HEK293T (cell line): ENCODE data around the gene CD96.

Source experiments
- ARNT ChIP-seq: fragments of 450-650 bp; IDR thresholded peaks from 2 replicates; pipeline ENCODE4 v1.6.1; 2017; ENCODE audit warnings: mild to moderate bottlenecking
- CTBP1 ChIP-seq: fragments of 450-650 bp; IDR thresholded peaks from 2 replicates; pipeline ENCODE4 v1.6.1; 2016; ENCODE audit warnings: borderline replicate concordance
- FOXK2 ChIP-seq: fragments of 450-650 bp; IDR thresholded peaks from 2 replicates; pipeline ENCODE4 v1.6.1; 2016; ENCODE audit warnings: mild to moderate bottlenecking
- SP1 ChIP-seq: fragments of 450-650 bp; IDR thresholded peaks from 2 replicates; pipeline ENCODE4 v1.6.1; 2017
- TARDBP ChIP-seq: fragments of 450-650 bp; IDR thresholded peaks from 2 replicates; pipeline ENCODE4 v1.6.1; 2016
- ZNF384 ChIP-seq: fragments of 450-650 bp; IDR thresholded peaks from 2 replicates; pipeline ENCODE4 v1.6.1; 2016

GRCh38 chr3:111619833-111620232 is 77.8 kb downstream of the CD96 start:
- no peak for TF ChIP-seq TARDBP
- no peak for TF ChIP-seq ZNF384
- no peak for TF ChIP-seq FOXK2
- TF ChIP-seq SP1 = no peak
- no peak for TF ChIP-seq CTBP1
- TF ChIP-seq ARNT = no peak
